HepG2 (cell line): ENCODE data around the gene DLL3. TPM values are rescaled to one million over a fixed set of nuclear protein-coding genes. Genes with fewer than 3 reads are reported as not detected.

ENCODE experiments used
- ATAC-seq: fragments of 200-7000 bp; cut with Tn5 transposase; 3 replicates; pipeline ENCODE4 v1.9.1; 2020; ENCODE audit warnings: mild to moderate bottlenecking, moderate library complexity
- BruUV-seq: library from RNA; stranded (reverse); fragments of 400-500 nt; replicated peaks from 2 replicates; lab custom pipeline; 2021; lab: Mats Ljungman, UMichigan
- CTCF ChIA-PET: fragments of 300-600 bp; formaldehyde crosslinking; extraction: SDS; loops from one replicate; lab custom pipeline; 2021; ENCODE audit warnings: low total read pairs, inconsistent platforms, low intra/inter-chr PET ratio; lab: Yijun Ruan, JAX
- POLR2A ChIA-PET: fragments of 350-600 bp; sonication (Branson Sonifier 250); formaldehyde crosslinking; loops from one replicate; lab custom pipeline; 2020; ENCODE audit warnings: antibody characterized with exemption, inconsistent platforms; lab: Yijun Ruan, JAX
- DNase-seq: peaks from one replicate; pipeline ENCODE4 v3.0.0-alpha.2; 2015; ENCODE audit warnings: low spot score
- FAIRE-seq: peaks from 3 replicates; lab custom pipeline; 2011; peaks lifted over from hg19 to GRCh38; lab: Jason Lieb, UNC
- H2AFZ ChIP-seq: one replicate; pipeline ENCODE4 v1.6.1; 2011; ENCODE audit warnings: low read length, inconsistent platforms
- H3K27ac ChIP-seq: fragments of 300-600 bp; 3 replicates; pipeline ENCODE4 v1.8.0; 2011; ENCODE audit warnings: mixed run types, mild to moderate bottlenecking, mixed read lengths, low read length, inconsistent platforms; ENCODE audit not compliant: insufficient read depth; ENCODE audit errors: extremely low read length
- H3K27me3 ChIP-seq, 2 experiments: fragments of 200-600 bp in 1 of 2; 2 replicates in 1 of 2; 3 replicates in 1 of 2; pipeline versions ENCODE4 v1.6.0 to v1.8.0; 2011; ENCODE audit warnings: low read length in 2 of 2, mild to moderate bottlenecking in 2 of 2, moderate library complexity in 2 of 2, inconsistent platforms in 1 of 2; ENCODE audit not compliant: insufficient read depth in 2 of 2, control insufficient read depth in 1 of 2
- H3K36me3 ChIP-seq, 2 experiments: fragments of 200-600 bp in 1 of 2; replicated peaks in 1 of 2; 2 replicates in 1 of 2; 3 replicates in 1 of 2; pipeline versions ENCODE4 v1.5.1 to v1.8.0; 2011; ENCODE audit warnings: low read length in 2 of 2, inconsistent platforms in 1 of 2; ENCODE audit not compliant: insufficient read depth in 2 of 2, control insufficient read depth in 1 of 2
- H3K4me1 ChIP-seq: 2 replicates; pipeline ENCODE4 v1.5.1; 2012; ENCODE audit warnings: low read length, inconsistent platforms; ENCODE audit not compliant: insufficient read depth
- H3K4me2 ChIP-seq: 2 replicates; pipeline ENCODE4 v1.6.0; 2011; ENCODE audit warnings: low read depth, low read length, inconsistent platforms
- H3K4me3 ChIP-seq, 3 experiments: fragments of 200-600 bp in 1 of 3; sonication (generic), shearing (Covaris generic) in 1 of 3; replicated peaks in 1 of 3; 2 replicates each; pipeline ENCODE4 v1.5.1; 2011 to 2016; ENCODE audit warnings: low read length in 3 of 3, inconsistent platforms in 2 of 3, low read depth in 2 of 3, mild to moderate bottlenecking in 2 of 3, control low read depth in 1 of 3, mixed read lengths in 1 of 3; ENCODE audit not compliant: insufficient read depth in 1 of 3
- H3K79me2 ChIP-seq: one replicate; pipeline ENCODE4 v1.6.1; 2011; ENCODE audit warnings: low read length, inconsistent platforms; ENCODE audit not compliant: insufficient read depth
- H3K9ac ChIP-seq: 2 replicates; pipeline ENCODE4 v1.6.0; 2011; ENCODE audit warnings: mild to moderate bottlenecking, low read depth, low read length, inconsistent platforms; ENCODE audit not compliant: insufficient read depth
- H3K9me3 ChIP-seq: 2 replicates; pipeline ENCODE4 v1.5.1; 2012; ENCODE audit warnings: mild to moderate bottlenecking, low read length
- H4K20me1 ChIP-seq: 2 replicates; pipeline ENCODE4 v1.6.0; 2011; ENCODE audit warnings: inconsistent platforms, mild to moderate bottlenecking, low read length, moderate library complexity; ENCODE audit not compliant: insufficient read depth
- ARNT ChIP-seq: fragments of 450-650 bp; IDR thresholded peaks from 2 replicates; pipeline ENCODE4 v1.6.1; 2017
- MBD4 ChIP-seq: IDR thresholded peaks from 2 replicates; pipeline ENCODE4 v1.6.1; 2012; ENCODE audit warnings: low read length, inconsistent platforms, borderline replicate concordance
- MED1 ChIP-seq: sonication (generic); formaldehyde crosslinking; IDR thresholded peaks from 2 replicates; pipeline ENCODE4 v1.4.0; 2020; ENCODE audit warnings: missing genetic modification reagents
- YEATS2 ChIP-seq: sonication (generic); formaldehyde crosslinking; IDR thresholded peaks from 2 replicates; pipeline ENCODE4 v1.4.0; 2020; ENCODE audit warnings: missing genetic modification reagents, borderline replicate concordance
- ZNF224 ChIP-seq: sonication (generic); formaldehyde crosslinking; IDR thresholded peaks from 2 replicates; pipeline ENCODE4 v1.5.0; 2020; ENCODE audit warnings: mild to moderate bottlenecking, missing genetic modification reagents
- ZNF230 ChIP-seq: sonication (generic); formaldehyde crosslinking; IDR thresholded peaks from 2 replicates; pipeline ENCODE4 v1.4.0; 2020; ENCODE audit warnings: mild to moderate bottlenecking, missing genetic modification reagents
- ZNF343 ChIP-seq: sonication (generic); formaldehyde crosslinking; IDR thresholded peaks from 2 replicates; pipeline ENCODE4 v1.4.0; 2020; ENCODE audit warnings: mild to moderate bottlenecking, missing genetic modification reagents
- ZNF546 ChIP-seq: sonication (generic); formaldehyde crosslinking; conservative IDR thresholded peaks from 2 replicates; pipeline ENCODE4 v1.8.1; 2023; ENCODE audit warnings: mild to moderate bottlenecking, missing genetic modification reagents
- ZNF557 ChIP-seq: sonication (generic); formaldehyde crosslinking; IDR thresholded peaks from 2 replicates; pipeline ENCODE4 v1.4.0; 2020; ENCODE audit warnings: missing genetic modification reagents
- ZNF678 ChIP-seq: sonication (generic); formaldehyde crosslinking; IDR thresholded peaks from 2 replicates; pipeline ENCODE4 v1.4.0; 2020; ENCODE audit warnings: mild to moderate bottlenecking, missing genetic modification reagents
- ZNF740 ChIP-seq: sonication (generic); formaldehyde crosslinking; IDR thresholded peaks from 2 replicates; pipeline ENCODE4 v1.4.0; 2020; ENCODE audit warnings: missing genetic modification reagents
- ZNF75D ChIP-seq: sonication (generic); formaldehyde crosslinking; IDR thresholded peaks from 2 replicates; pipeline ENCODE4 v1.8.1; 2023; ENCODE audit warnings: missing genetic modification reagents, mild to moderate bottlenecking, borderline replicate concordance
- ZNF768 ChIP-seq: sonication (generic); formaldehyde crosslinking; IDR thresholded peaks from 2 replicates; pipeline ENCODE4 v1.4.0; 2020; ENCODE audit warnings: missing genetic modification reagents
- ZNF770 ChIP-seq: sonication (generic); formaldehyde crosslinking; IDR thresholded peaks from 2 replicates; pipeline ENCODE4 v1.5.0; 2020; ENCODE audit warnings: mild to moderate bottlenecking, missing genetic modification reagents
- ZNF83 ChIP-seq: sonication (generic); formaldehyde crosslinking; IDR thresholded peaks from 2 replicates; pipeline ENCODE4 v1.4.0; 2020; ENCODE audit warnings: missing genetic modification reagents, mild to moderate bottlenecking, borderline replicate concordance
- ZSCAN12 ChIP-seq: sonication (generic); formaldehyde crosslinking; IDR thresholded peaks from 2 replicates; pipeline ENCODE4 v1.9.0; 2021; ENCODE audit warnings: mild to moderate bottlenecking, missing genetic modification reagents
- WGBS: methylation state at CpG from one replicate; pipeline ENCODE4 v1.1.6; 2017; ENCODE audit warnings: low lambda C conversion rate; 5-methylcytosine and 5-hydroxymethylcytosine counted together
- in situ Hi-C: cut with HindIII; loops from 2 replicates; pipeline ENCODE4 v1.10.0; 2017; ENCODE audit warnings: low pct_unique_long_range_greater_than_20kb; ENCODE audit not compliant: extremely low pct_ligation_motif_present
- intact Hi-C: fragments of 100-400 bp; cut with micrococcal nuclease; formaldehyde crosslinking; loops from one replicate; pipeline ENCODE4 v1.10.0; 2022; ENCODE audit not compliant: unreplicated experiment
- polyA plus RNA-seq, 8 experiments: library from polyadenylated mRNA; depleted of rRNA in 3 of 8; stranded (reverse) in 7 of 8; unstranded in 1 of 8; fragments of >200 nt; fragmentation: Illumina TruSeq in 4 of 8; extraction: Trizol in 4 of 8; gene quantifications; 2 replicates each; pipeline versions ENCODE4 v1.2.1 to v1.2.3, GENCODE V29; 2011 to 2016; ENCODE audit warnings: low read depth in 4 of 8, missing spikeins in 1 of 8, mixed read lengths in 1 of 8; ENCODE audit not compliant: insufficient read depth in 1 of 8
- total RNA-seq, 5 experiments: library from RNA; depleted of rRNA; stranded (reverse); fragments of >200 nt; fragmentation: Illumina TruSeq; extraction: Trizol; gene quantifications; 2 replicates each; pipeline ENCODE4 v1.2.3, GENCODE V29; 2016; ENCODE audit warnings: low read depth in 1 of 5
- TF ChIP-seq, protein P1 (sequence below): sonication (generic); formaldehyde crosslinking; IDR thresholded peaks from 2 replicates; pipeline ENCODE4 v1.5.0; 2020; ENCODE audit warnings: mild to moderate bottlenecking, missing genetic modification reagents

The DLL3 gene
- total and polyA plus RNA-seq, 2 of the 13 experiments (the other 11 are each of a cell fraction or from before 2014, with no cell fraction given): 0.35 to 0.55 TPM

- TF ChIP-seq ARNT (no peak), MBD4 (no peak), ZNF83 (CRISPR knock-in tag) (no peak), ZNF557 (no peak), MED1 (CRISPR knock-in tag) (peak; percentile 40; the same call in 1 of the 2 replicates), ZNF224 (no peak)
These were observed 33.7 kb downstream of the DLL3 start, which contains the start of gene EID2B (continued) for GRCh38 chr19:39532233-39533002.

GRCh38 chr19:39533003-39533512 lies 34.3 kb downstream of the DLL3 start:
- no peak overlapping the region for H3K27ac ChIP-seq
- H3K4me1 ChIP-seq: peaks cover 18% of the 10 kb centered on the region
- H3K9me3 ChIP-seq: no peaks in the 10 kb centered on the region
- no TSS peak for BruUV-seq
- H3K79me2 ChIP-seq: peaks cover 12% of the 10 kb centered on the region
- peak overlapping the region; percentile 94 for H3K4me2 ChIP-seq
- peak overlapping the region in 1 of 3 experiments; percentile 89; a peak in 2 of 6 replicates for H3K4me3 ChIP-seq
- ChIA-PET POLR2A (interaction anchor here (1.2 kb wide), 3 partner anchors 19 to 98 kb away, joined by 4 to 6 read pairs (median 5); partner anchors contain the start of genes RPS16, SELENOV and SUPT5H), CTCF (interaction anchor here (0.7 to 2.3 kb wide), 3 partner anchors 31 to 93 kb away, joined by 3 to 20 read pairs (median 5); no protein-coding TSS in a partner anchor)
- peak; percentile 33 for ATAC-seq
- in situ Hi-C loops (loop anchor here (5.0 kb wide), 1 partner anchor 36 kb away; the partner anchor contains the start of gene DLL3), intact Hi-C loops (loop anchor here (10.0 kb wide), 1 partner anchor 118 kb away; the partner anchor contains the start of gene PLEKHG2)
- H2AFZ ChIP-seq: no peak overlapping the region
- no peak overlapping the region for H3K9ac ChIP-seq
- H3K27me3 ChIP-seq: no peaks in the 10 kb centered on the region; a peak in 2 of 5 replicates
- no peak for FAIRE-seq
- no peak for DNase-seq
- H3K36me3 ChIP-seq: no peaks in the 10 kb centered on the region
- H4K20me1 ChIP-seq: no peaks in the 10 kb centered on the region
- 12% methylated on average over 12 of the region's 12 CpGs for WGBS
- TF ChIP-seq ZNF740 (CRISPR knock-in tag) (no peak), ZNF678 (CRISPR knock-in tag) (no peak), ZNF546 (CRISPR knock-in tag) (no peak), ZNF230 (CRISPR knock-in tag) (no peak), ZNF770 (peak; percentile 44; the same call in 1 of the 2 replicates), ZNF768 (CRISPR knock-in tag) (no peak), ZSCAN12 (CRISPR knock-in tag) (no peak), YEATS2 (CRISPR knock-in tag) (no peak; the same call in 1 of the 2 replicates), ZNF75D (CRISPR knock-in tag) (no peak), ZNF343 (CRISPR knock-in tag) (no peak)
- TF ChIP-seq, protein P1, sequence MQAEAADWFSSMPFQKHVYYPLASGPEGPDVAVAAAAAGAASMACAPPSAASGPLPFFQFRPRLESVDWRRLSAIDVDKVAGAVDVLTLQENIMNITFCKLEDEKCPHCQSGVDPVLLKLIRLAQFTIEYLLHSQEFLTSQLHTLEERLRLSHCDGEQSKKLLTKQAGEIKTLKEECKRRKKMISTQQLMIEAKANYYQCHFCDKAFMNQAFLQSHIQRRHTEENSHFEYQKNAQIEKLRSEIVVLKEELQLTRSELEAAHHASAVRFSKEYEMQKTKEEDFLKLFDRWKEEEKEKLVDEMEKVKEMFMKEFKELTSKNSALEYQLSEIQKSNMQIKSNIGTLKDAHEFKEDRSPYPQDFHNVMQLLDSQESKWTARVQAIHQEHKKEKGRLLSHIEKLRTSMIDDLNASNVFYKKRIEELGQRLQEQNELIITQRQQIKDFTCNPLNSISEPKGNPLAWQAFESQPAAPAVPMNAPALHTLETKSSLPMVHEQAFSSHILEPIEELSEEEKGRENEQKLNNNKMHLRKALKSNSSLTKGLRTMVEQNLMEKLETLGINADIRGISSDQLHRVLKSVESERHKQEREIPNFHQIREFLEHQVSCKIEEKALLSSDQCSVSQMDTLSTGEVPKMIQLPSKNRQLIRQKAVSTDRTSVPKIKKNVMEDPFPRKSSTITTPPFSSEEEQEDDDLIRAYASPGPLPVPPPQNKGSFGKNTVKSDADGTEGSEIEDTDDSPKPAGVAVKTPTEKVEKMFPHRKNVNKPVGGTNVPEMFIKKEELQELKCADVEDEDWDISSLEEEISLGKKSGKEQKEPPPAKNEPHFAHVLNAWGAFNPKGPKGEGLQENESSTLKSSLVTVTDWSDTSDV (CRISPR knock-in tag): no peak
